Measurements from ENCODE around the gene MOXD1. TPM values are rescaled to one million over a fixed set of nuclear protein-coding genes. Genes with fewer than 3 reads are reported as not detected.

The MOXD1 gene
- 100 to 1,000 TPM; 205 to 232 (median 220) TPM for polyA plus RNA-seq (ENCODE audit: insufficient read length in 3 of 3)
- long read RNA-seq, donor 1, transcript MOXD1-201 (11 exons, 2,950 nt) = minor isoform, 7 of 142 reads
- long read RNA-seq, donor 1, transcript MOXD1-203 (2 exons, 2,191 nt) = minor isoform, 5 of 142 reads
- long read RNA-seq, donor 1, transcript MOXD1-202 (12 exons, 3,059 nt) = major isoform, 39 of 142 reads
- long read RNA-seq, donor 1, partial matches to known transcripts = 91 of 142 reads
- long read RNA-seq, donor 1, other reads (novel, unspliced or antisense) = 0 of 142 reads
- long read RNA-seq, donor 2, transcript MOXD1-202 (12 exons, 3,059 nt) = major isoform, 36 of 128 reads
- long read RNA-seq, donor 2, transcript MOXD1-201 (11 exons, 2,950 nt) = minor isoform, 6 of 128 reads
- long read RNA-seq, donor 2, partial matches to known transcripts = 85 of 128 reads
- long read RNA-seq, donor 2, other reads (novel, unspliced or antisense) = 0 of 128 reads
- long read RNA-seq, donor 3, transcript MOXD1-203 (2 exons, 2,191 nt) = minor isoform, 7 of 267 reads
- long read RNA-seq, donor 3, transcript MOXD1-202 (12 exons, 3,059 nt) = major isoform, 98 of 267 reads
- long read RNA-seq, donor 3, transcript MOXD1-201 (11 exons, 2,950 nt) = minor isoform, 12 of 267 reads
- long read RNA-seq, donor 3, partial matches to known transcripts = 150 of 267 reads
- long read RNA-seq, donor 3, other reads (novel, unspliced or antisense) = 0 of 267 reads
- long read RNA-seq, donor 4, transcript MOXD1-202 (12 exons, 3,059 nt) = major isoform, 24 of 82 reads
- long read RNA-seq, donor 4, partial matches to known transcripts = 56 of 82 reads
- long read RNA-seq, donor 4, other reads (novel, unspliced or antisense) = 0 of 82 reads
- long read RNA-seq, donor 5 = 0 reads
- long read RNA-seq, donor 6, transcript MOXD1-203 (2 exons, 2,191 nt) = minor isoform, 8 of 121 reads
- long read RNA-seq, donor 6, transcript MOXD1-202 (12 exons, 3,059 nt) = major isoform, 35 of 121 reads
- long read RNA-seq, donor 6, partial matches to known transcripts = 76 of 121 reads
- long read RNA-seq, donor 6, other reads (novel, unspliced or antisense) = 0 of 121 reads
- long read RNA-seq, donor 7, transcript MOXD1-202 (12 exons, 3,059 nt) = major isoform, 44 of 185 reads
- long read RNA-seq, donor 7, transcript MOXD1-201 (11 exons, 2,950 nt) = minor isoform, 5 of 185 reads
- long read RNA-seq, donor 7, partial matches to known transcripts = 134 of 185 reads
- long read RNA-seq, donor 7, other reads (novel, unspliced or antisense) = 0 of 185 reads
- long read RNA-seq, donor 8 = 0 reads
- long read RNA-seq, donor 9, transcript MOXD1-202 (12 exons, 3,059 nt) = major isoform, 44 of 128 reads
- long read RNA-seq, donor 9, partial matches to known transcripts = 79 of 128 reads
- long read RNA-seq, donor 9, other reads (novel, unspliced or antisense) = 0 of 128 reads
- long read RNA-seq, donor 10, transcript MOXD1-202 (12 exons, 3,059 nt) = major isoform, 43 of 146 reads
- long read RNA-seq, donor 10, partial matches to known transcripts = 99 of 146 reads
- long read RNA-seq, donor 10, other reads (novel, unspliced or antisense) = 0 of 146 reads
- long read RNA-seq, donor 11, transcript MOXD1-202 (12 exons, 3,059 nt) = major isoform, 38 of 146 reads
- long read RNA-seq, donor 11, partial matches to known transcripts = 106 of 146 reads
- long read RNA-seq, donor 11, other reads (novel, unspliced or antisense) = 0 of 146 reads
- long read RNA-seq, donor 12, transcript MOXD1-202 (12 exons, 3,059 nt) = major isoform, 11 of 23 reads
- long read RNA-seq, donor 12, partial matches to known transcripts = 11 of 23 reads
- long read RNA-seq, donor 12, other reads (novel, unspliced or antisense) = 0 of 23 reads
- long read RNA-seq, donor 13 = 0 reads
- long read RNA-seq, donor 14, transcript MOXD1-201 (11 exons, 2,950 nt) = minor isoform, 5 of 162 reads
- long read RNA-seq, donor 14, transcript MOXD1-202 (12 exons, 3,059 nt) = major isoform, 71 of 162 reads
- long read RNA-seq, donor 14, partial matches to known transcripts = 84 of 162 reads
- long read RNA-seq, donor 14, other reads (novel, unspliced or antisense) = 0 of 162 reads
- long read RNA-seq, donor 15, transcript MOXD1-202 (12 exons, 3,059 nt) = major isoform, 13 of 51 reads
- long read RNA-seq, donor 15, partial matches to known transcripts = 35 of 51 reads
- long read RNA-seq, donor 15, other reads (novel, unspliced or antisense) = 0 of 51 reads
- long read RNA-seq, donor 16, transcript MOXD1-202 (12 exons, 3,059 nt) = major isoform, 91 of 472 reads
- long read RNA-seq, donor 16, transcript MOXD1-203 (2 exons, 2,191 nt) = minor isoform, 5 of 472 reads
- long read RNA-seq, donor 16, transcript MOXD1-201 (11 exons, 2,950 nt) = minor isoform, 5 of 472 reads
- long read RNA-seq, donor 16, partial matches to known transcripts = 371 of 472 reads
- long read RNA-seq, donor 16, other reads (novel, unspliced or antisense) = 0 of 472 reads

DNA sequence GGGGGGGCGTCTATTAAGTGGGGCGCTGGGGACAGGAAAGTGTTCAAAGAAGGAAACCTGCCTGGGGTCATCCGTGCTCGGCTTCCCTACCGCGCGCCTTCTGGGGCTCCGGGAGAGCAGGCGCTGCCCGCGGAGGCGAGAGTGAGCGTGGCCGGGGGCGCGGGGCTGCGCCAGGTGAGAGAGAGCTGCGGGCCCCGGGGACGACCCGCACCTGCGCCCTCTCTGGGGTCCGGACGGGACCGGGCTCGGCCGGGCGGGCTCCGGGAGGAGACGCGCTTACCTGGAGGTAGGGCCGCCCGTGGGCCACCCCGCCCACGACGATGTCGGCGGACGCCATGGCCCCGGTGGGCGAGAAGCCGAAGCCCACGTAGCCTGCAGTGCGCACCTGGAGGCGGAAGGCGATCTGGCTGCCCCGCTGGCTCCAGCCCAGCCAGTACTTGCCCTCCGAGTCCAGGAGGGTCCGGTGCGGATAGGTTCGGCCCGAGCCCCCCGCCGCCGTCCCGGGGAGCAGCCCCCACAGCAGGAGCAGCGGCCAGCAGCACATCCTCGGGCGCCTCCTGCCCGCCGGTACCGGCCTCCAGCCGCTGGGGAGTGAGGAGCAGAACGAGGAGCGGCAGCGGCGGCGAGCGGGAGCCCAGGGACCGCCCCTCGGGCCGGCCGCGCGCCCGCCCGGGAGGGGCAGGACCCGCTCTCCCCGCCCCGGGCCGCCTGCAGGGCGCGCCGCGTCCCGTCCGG is at the start of gene MOXD1:
MOXD1 (minus strand) TSS at position 593 of the 735 bp plus-strand sequence; CDS start at position 544, 49 bp downstream.
- DNase-seq (ENCODE audit: extremely low read depth in 1 of 11, low read depth in 9 of 11, low spot score in 4 of 11) = peak in 3 of 11 donors; percentile 60 to 65 (median 60)

DNA sequence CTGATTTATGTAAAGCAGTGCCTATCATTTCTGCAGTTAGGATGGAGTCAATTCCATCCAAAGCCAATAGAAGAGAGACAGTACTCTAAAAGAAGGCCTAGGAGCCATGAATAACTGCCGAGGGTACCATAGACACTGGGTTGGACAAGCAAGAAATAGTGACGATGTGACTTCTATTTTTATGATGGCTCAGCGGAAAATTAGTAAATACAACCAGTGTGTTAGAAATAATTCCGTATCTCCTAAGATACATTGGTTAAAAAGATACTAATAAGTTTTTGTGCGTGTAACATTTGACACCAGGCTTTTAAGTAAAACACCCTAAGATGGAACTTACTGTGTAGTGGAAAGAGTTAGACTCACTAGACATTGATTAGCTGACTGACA is 45.6 kb upstream of the MOXD1 start:
- no peak for DNase-seq (ENCODE audit: extremely low read depth in 1 of 11, low read depth in 9 of 11, low spot score in 4 of 11)

DNA sequence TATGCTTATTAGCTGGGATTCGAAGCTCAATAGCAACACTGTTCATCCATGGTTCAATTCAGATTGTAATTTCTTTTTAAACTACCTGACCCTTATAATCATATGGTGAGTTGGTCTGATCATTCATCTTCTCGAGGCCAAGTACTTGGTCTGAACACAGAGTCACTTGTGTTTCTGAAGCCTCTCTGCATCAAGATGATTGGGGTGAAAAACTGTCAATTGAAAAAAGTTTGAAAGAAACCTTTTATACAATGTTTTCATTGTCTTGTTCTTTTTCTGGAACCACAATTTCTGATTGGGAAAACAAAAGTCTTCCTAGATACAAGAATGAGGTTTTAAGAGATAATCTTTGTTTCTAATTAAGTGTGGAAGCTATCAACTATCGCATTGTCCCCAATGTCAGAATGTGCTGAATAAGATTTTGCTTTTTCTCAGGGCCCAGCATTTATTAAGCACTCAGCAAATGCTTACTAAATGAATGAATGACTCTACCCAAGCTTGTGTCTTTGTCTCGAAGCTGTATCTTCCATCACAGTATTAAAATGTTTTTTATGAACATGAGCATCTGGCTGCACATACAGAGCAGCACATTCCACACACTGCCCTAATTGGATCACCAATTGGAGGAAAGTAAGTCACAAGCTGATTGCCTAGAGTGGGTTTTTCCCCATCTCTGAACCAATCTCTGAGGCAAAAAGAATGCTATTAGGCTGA is 45.0 kb upstream of the MOXD1 start:
- no peak for DNase-seq (ENCODE audit: extremely low read depth in 1 of 11, low read depth in 9 of 11, low spot score in 4 of 11)

DNA sequence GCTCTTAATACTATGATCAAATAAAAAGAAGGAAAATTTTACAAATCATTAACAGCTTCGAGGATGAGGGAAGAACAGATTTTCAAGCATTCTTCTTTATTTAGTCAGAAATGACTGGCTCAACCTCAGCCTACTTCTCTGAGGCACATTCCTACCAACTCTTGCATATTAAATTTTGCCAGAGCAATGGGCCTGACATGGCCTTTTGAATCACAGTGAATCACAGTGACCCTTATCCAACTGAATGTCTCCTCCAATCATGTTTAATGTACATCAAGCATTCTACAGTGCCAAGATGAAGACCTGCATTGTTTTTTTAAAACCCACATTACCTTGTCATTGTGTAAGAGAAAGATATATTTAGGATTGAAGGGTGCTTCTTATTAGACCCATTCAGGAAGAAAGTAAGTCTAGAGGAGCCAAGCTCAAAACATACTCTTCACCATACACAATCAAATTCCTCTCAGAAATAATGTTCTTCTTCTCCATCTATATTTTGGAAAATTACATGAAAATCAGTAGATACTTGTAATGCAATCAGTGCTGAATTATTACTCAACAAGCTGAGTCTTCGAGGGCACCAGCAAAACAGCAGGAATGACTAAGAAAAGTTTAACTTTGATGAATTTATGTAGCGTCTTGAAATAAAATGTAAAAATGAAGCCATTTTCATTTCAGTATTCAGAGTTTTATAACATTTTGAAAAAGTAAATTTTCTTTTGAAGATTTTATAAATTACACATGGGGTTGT is 44.1 kb upstream of the MOXD1 start:
- DNase-seq (ENCODE audit: extremely low read depth in 1 of 11, low read depth in 9 of 11, low spot score in 4 of 11) = no peak

DNA sequence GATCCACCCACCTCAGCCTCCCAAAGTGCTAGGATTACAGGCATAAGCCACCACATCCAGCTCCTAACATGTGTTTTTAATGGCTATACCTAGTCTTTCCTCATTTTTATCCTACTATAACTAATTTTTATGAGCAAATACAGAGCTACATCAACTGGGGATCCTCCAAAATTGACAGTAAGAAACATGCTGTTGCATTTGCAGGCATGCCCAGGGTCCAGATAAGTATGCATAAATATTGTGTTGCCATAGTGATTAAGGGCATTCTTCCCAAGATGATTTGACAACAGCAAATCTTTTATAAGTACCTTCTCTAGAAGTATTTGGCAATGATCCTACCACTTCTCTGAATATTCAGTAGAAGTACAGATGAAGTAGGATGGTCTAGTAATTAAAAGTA is 41.9 kb upstream of the MOXD1 start:
- no peak for DNase-seq (ENCODE audit: extremely low read depth in 1 of 11, low read depth in 9 of 11, low spot score in 4 of 11)

DNA sequence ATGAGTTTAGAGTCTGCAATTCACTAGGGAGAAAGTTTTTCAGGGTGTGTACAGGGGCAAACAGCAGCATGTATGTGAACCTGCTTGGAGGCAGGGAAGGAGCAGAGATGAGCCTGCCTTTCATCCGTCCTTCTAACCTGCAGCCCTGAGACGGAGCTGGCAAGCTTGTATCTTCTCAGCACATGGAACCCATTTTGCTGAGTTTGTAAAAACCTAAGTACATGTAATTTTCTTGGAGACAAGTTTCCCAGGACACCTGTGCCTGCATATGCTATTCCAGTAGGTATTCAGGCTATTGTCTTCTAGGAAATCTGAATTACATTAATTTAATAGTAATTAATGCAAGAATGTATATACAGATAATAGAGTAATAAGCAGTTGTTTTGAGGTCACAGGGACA is 28.8 kb upstream of the MOXD1 start:
- DNase-seq (ENCODE audit: extremely low read depth in 1 of 11, low read depth in 9 of 11, low spot score in 4 of 11) = no peak

DNA sequence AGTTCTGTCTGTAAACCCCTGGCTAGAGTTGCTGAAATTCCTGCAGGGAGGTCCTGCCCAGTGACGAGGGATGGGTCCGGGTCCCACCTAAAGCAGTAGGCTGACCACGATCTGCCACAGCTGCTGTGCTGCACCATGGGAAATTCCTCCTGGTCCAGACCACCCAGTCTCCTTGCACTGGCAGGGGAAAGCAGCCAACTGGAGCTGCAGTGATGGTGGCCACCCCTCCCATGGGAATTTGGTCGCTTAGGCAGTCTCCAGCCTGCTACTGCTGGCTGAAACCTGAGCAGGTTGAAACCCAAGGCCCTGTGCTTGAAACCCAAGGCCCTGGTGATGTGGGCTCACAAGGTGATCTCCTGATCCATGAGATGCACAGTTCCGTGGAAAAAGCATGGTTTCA is 23.9 kb upstream of the MOXD1 start:
- DNase-seq (ENCODE audit: extremely low read depth in 1 of 11, low read depth in 9 of 11, low spot score in 4 of 11) = no peak

DNA sequence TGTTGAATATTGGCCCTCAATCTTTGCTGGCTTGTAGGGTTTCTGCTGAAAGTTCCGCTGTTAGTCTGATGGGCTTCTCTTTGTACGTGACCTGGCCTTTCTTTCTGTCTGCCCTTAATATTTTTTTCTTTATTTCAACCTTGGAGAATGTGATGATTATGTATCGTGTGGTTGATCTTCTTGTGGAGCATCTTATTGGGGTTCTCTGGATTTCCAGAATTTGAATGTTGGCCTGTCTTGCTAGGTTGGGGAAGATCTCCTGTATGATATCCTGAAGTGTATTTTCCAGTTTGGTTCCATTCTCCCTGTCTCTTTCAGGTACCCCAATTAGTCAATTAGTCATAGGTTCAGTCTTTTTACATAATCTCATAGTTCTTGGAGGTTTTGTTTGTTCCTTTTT is 22.6 kb upstream of the MOXD1 start:
- DNase-seq (ENCODE audit: extremely low read depth in 1 of 11, low read depth in 9 of 11, low spot score in 4 of 11) = no peak

DNA sequence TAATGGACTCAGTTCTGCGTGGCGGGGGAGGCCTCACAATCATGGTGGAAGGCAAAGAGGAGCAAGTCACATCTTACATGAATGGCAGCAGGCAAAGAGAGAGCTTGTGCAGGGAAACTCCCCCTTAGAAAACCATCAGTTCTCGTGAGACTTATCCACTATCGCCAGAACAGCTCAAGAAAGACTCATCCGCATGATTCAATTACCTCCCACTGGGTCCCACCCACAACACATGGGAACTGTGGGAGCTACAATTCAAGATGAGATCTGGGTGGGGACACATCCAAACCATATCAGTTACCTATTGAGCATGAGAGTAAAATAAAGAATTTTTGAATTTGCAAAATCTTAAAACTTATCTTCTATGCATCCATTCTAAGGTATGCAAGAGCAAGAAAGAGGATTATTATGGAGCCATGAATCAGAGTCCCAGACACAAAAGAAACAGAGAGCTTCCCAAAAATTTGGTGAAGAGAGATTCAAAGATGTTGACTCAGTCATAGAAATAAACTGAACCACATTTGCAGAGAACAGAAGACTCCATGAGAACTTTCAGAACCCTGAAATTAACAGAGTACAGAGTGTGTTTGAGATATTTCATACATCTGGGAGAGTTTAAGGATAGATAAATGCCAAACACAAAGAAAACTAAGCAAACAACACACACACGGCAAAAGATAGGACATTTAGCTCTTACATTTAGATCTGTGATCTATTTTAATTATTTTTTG is 17.1 kb upstream of the MOXD1 start:
- DNase-seq (ENCODE audit: extremely low read depth in 1 of 11, low read depth in 9 of 11, low spot score in 4 of 11) = no peak

DNA sequence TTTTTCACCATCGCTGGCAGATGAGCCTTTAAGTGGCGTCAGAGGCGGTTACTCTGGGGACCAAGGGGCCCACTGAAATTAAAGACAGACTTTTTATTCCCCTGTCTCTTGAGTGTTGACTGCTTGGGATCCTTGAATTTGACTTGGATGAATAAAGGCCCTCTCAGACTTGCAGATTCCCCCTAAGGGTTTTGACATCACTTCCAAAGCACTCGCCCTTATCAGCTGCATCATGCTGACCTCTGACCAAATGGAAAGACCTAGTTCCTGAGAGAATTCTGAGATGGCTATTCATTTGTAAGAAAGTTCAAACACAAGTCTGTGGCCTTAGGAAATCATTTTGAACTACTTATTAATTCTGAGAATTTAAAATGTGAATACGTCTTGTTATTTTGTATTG is 13.5 kb upstream of the MOXD1 start:
- no peak for DNase-seq (ENCODE audit: extremely low read depth in 1 of 11, low read depth in 9 of 11, low spot score in 4 of 11)

DNA sequence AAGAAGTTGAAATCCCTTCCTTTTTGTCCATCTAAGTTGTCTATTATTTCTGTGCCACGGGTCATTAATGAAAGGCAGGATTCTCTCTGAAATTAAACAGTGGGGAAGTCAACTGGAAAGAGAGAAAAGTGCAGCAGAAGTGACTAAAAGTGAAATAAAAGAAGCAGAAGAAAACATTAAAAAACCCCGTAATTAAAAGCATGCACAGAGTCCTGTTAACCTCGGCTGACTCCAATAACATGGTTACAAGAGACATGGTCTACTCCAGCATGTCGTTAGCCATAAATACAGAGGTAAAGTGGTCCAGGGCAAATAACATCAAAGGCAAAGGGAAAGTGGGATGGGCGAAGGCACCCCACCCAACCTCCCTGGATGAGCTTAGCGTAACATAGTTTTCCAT is 13.0 kb upstream of the MOXD1 start:
- no peak for DNase-seq (ENCODE audit: extremely low read depth in 1 of 11, low read depth in 9 of 11, low spot score in 4 of 11)

DNA sequence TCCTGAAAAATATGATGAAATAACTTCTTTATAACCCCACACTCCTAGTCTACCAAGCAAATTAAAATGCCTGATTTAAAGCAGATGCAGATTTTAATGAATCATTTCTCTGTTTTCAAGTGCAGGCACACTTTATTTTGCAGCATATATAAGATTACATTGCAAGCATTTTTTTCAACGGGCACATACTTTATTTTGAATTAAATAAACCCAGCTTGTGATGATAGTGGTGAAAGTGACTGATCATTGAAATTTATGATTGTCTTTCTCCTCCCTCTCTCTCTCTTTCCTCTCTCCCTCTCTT is 12.2 kb upstream of the MOXD1 start:
- no peak for DNase-seq (ENCODE audit: extremely low read depth in 1 of 11, low read depth in 9 of 11, low spot score in 4 of 11)

DNA sequence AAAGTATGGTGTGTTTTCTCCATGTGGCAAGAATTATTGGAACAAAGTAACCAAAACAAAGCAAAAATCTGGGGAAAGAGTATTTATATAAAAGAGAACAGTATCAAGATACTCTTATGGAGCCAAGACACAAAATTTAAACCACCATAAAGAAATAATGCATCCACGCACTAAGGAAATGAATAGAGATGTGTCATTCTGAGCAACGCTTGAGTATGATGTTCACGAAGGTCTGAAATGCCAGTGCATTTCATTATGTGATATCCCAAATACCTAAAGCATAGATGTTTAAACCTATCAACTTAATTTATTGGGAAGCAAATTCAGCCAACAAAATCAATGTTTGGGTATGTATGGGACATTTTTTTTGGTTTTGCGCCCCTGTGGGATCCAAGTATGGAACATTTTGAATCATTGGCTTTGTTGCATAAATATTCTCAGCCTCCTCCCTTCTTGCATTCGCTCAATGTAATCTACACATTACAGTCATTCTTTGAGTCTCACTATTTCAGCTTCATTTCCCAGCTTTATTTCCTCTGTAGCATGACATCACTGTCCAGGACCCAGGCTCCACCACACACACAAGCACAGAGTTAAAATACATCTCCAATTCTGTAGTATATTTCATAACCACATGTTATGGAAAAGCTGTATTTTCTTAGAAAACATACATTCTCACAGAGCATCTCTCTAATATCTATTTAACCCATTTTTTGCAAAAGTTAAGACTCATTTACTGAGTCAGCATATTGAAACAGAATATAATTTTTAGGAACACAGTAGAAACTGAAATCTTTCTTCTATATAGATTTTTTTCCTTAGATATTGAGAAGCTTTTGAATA is 11.6 kb upstream of the MOXD1 start:
- no peak for DNase-seq (ENCODE audit: extremely low read depth in 1 of 11, low read depth in 9 of 11, low spot score in 4 of 11)

DNA sequence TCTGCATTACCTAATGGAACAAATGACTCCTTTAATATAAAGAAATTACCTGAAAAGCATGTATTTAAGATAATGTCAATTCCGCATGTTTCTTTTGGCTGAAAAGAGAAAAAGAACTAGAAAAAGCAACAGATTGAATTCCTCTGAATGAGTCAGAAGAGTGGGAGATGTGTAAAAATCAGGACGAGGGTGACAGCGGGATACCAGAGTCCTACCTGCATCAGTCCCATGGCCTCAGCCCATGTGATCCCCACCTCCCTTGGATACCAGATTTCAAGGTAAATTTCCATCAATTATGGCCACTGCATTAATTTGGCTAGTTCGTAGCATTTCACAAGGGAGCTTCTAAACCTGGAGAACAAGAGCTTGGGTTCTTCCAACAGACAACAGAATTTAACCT is 10.0 kb upstream of the MOXD1 start:
- DNase-seq (ENCODE audit: extremely low read depth in 1 of 11, low read depth in 9 of 11, low spot score in 4 of 11) = no peak
